Keratinocyte (primary cell): ENCODE results near the gene LYPD1. TPM values are rescaled to one million over a fixed set of nuclear protein-coding genes. Genes with fewer than 3 reads are reported as not detected.

Source experiments
- DNase-seq: peaks from one replicate; pipeline ENCODE4 v3.0.0-alpha.2; 2011; ENCODE audit warnings: low read depth, missing footprints, low spot score
- FAIRE-seq: peaks from 2 replicates; lab custom pipeline; 2011; peaks lifted over from hg19 to GRCh38; lab: Jason Lieb, UNC
- H2AFZ ChIP-seq: 2 replicates; pipeline ENCODE4 v1.6.0; 2012; ENCODE audit warnings: low read length, control low read depth, inconsistent platforms; ENCODE audit not compliant: control insufficient read depth
- H3K27ac ChIP-seq: 2 replicates; pipeline ENCODE4 v1.5.1; 2011; ENCODE audit warnings: low read length; ENCODE audit not compliant: control insufficient read depth, insufficient read depth
- H3K27me3 ChIP-seq: 3 replicates; pipeline ENCODE4 v1.6.0; 2011; ENCODE audit warnings: low read length; ENCODE audit not compliant: control insufficient read depth, insufficient read depth; ENCODE audit errors: extremely low read depth
- H3K36me3 ChIP-seq, 2 experiments: 2 replicates in 1 of 2; 3 replicates in 1 of 2; pipeline ENCODE4 v1.5.1; 2011; ENCODE audit warnings: low read length in 2 of 2, mild to moderate bottlenecking in 1 of 2; ENCODE audit not compliant: control insufficient read depth in 2 of 2, insufficient read depth in 2 of 2; ENCODE audit errors: extremely low read depth in 1 of 2
- H3K4me1 ChIP-seq: 3 replicates; pipeline ENCODE4 v1.5.1; 2011; ENCODE audit warnings: low read length; ENCODE audit not compliant: control insufficient read depth, insufficient read depth; ENCODE audit errors: extremely low read depth
- H3K4me2 ChIP-seq: 3 replicates; pipeline ENCODE4 v1.6.0; 2011; ENCODE audit warnings: low read depth, low read length; ENCODE audit not compliant: control insufficient read depth, insufficient read depth; ENCODE audit errors: extremely low read depth
- H3K4me3 ChIP-seq, 3 experiments: fragments of 200-600 bp in 1 of 3; sonication (generic) in 1 of 3; 2 replicates in 2 of 3; 3 replicates in 1 of 3; pipeline ENCODE4 v1.5.1; 2011 to 2016; ENCODE audit warnings: low read length in 3 of 3, mild to moderate bottlenecking in 3 of 3, control low read depth in 2 of 3, inconsistent platforms in 1 of 3, low read depth in 1 of 3, mixed read lengths in 1 of 3, mixed run types in 1 of 3, moderate library complexity in 1 of 3; ENCODE audit not compliant: control insufficient read depth in 2 of 3, insufficient read depth in 2 of 3; ENCODE audit errors: extremely low read depth in 1 of 3
- H3K79me2 ChIP-seq: 2 replicates; pipeline ENCODE4 v1.6.0; 2012; ENCODE audit warnings: low read length; ENCODE audit not compliant: control insufficient read depth, insufficient read depth
- H3K9ac ChIP-seq: 3 replicates; pipeline ENCODE4 v1.6.0; 2011; ENCODE audit warnings: low read length; ENCODE audit not compliant: control insufficient read depth, insufficient read depth; ENCODE audit errors: extremely low read depth
- H3K9me1 ChIP-seq: 3 replicates; pipeline ENCODE4 v1.6.0; 2011; ENCODE audit warnings: low read length; ENCODE audit not compliant: control insufficient read depth, insufficient read depth; ENCODE audit errors: extremely low read depth
- H3K9me3 ChIP-seq: 2 replicates; pipeline ENCODE4 v1.5.1; 2012; ENCODE audit warnings: low read depth, low read length; ENCODE audit not compliant: control insufficient read depth
- H4K20me1 ChIP-seq: 3 replicates; pipeline ENCODE4 v1.6.0; 2011; ENCODE audit warnings: low read length; ENCODE audit not compliant: control insufficient read depth, insufficient read depth; ENCODE audit errors: extremely low read depth
- EZH2 ChIP-seq: IDR thresholded peaks from one replicate; pipeline ENCODE4 v1.6.1; 2012; ENCODE audit warnings: inconsistent platforms, mild to moderate bottlenecking, low read length, moderate library complexity
- dilution Hi-C: fragments of 300-500 bp; cut with MboI; formaldehyde crosslinking; loops from one replicate; pipeline ENCODE4 v1.7.0; 2020; ENCODE audit warnings: low sequenced_read_pairs; ENCODE audit not compliant: extremely low pct_ligation_motif_present
- polyA plus RNA-seq, 5 experiments: library from polyadenylated mRNA; depleted of rRNA in 3 of 5; stranded (reverse) in 3 of 5; stranded (forward) in 1 of 5; unstranded in 1 of 5; fragments of >200 nt; gene quantifications; 1 replicate in 1 of 5; 2 replicates in 3 of 5; 3 replicates in 1 of 5; pipeline versions ENCODE4 v1.2.1 to v1.2.3, GENCODE V29; 2011 to 2012; ENCODE audit warnings: missing spikeins in 2 of 5, low read depth in 1 of 5, low replicate concordance in 1 of 5
- TF ChIP-seq, protein P1 (sequence below), 3 experiments: IDR thresholded peaks in 1 of 3; conservative IDR thresholded peaks in 1 of 3; optimal IDR thresholded peaks in 1 of 3; 2 replicates in 2 of 3; 3 replicates in 1 of 3; pipeline versions ENCODE3 to v1.5.1; 2011; ENCODE audit warnings: low read length in 3 of 3, mild to moderate bottlenecking in 3 of 3, moderate library complexity in 2 of 3, control low read depth in 1 of 3, inconsistent platforms in 1 of 3; ENCODE audit not compliant: insufficient read depth in 2 of 3; ENCODE audit errors: extremely low read depth in 1 of 3

Gene LYPD1
- polyA plus RNA-seq, 1 donor (not counting 4 experiments of a cell fraction or from before 2014, with no cell fraction given): 0.03 TPM

DNA sequence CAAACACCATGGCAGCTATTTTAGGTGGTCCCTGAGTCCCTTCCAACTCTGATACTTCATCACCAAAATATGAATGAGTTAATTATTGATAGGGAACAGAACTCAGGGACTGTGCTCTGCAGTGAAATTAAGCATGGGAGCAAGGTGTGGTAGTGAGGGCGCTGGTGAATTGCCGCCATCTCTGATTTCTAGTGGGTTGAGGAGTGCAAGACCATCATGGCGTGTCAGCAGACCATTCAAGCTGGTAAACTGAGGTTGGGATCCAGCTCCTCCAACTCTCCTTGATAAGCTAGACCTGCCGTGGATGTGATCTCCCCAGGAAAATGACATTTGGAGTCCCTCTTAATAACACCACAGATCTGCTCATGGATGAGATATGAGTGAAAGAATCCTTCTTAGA, 70.4 kb downstream of the LYPD1 start:
- Histone ChIP-seq H4K20me1 (no peaks in the 10 kb centered on the region), H3K36me3 (no peaks in the 10 kb centered on the region), H3K79me2 (no peaks in the 10 kb centered on the region), H3K27me3 (no peaks in the 10 kb centered on the region), H3K27ac (no peak overlapping the region), H3K4me2 (no peak overlapping the region), H3K4me1 (no peaks in the 10 kb centered on the region), H3K9ac (no peak overlapping the region), H2AFZ (no peak overlapping the region), H3K9me1 (no peaks in the 10 kb centered on the region), H3K4me3 (no peak overlapping the region), H3K9me3 (no peaks in the 10 kb centered on the region)
- dilution Hi-C loops: no loop called here
- no peak for FAIRE-seq
- DNase-seq: no peak
- TF ChIP-seq, protein P1, sequence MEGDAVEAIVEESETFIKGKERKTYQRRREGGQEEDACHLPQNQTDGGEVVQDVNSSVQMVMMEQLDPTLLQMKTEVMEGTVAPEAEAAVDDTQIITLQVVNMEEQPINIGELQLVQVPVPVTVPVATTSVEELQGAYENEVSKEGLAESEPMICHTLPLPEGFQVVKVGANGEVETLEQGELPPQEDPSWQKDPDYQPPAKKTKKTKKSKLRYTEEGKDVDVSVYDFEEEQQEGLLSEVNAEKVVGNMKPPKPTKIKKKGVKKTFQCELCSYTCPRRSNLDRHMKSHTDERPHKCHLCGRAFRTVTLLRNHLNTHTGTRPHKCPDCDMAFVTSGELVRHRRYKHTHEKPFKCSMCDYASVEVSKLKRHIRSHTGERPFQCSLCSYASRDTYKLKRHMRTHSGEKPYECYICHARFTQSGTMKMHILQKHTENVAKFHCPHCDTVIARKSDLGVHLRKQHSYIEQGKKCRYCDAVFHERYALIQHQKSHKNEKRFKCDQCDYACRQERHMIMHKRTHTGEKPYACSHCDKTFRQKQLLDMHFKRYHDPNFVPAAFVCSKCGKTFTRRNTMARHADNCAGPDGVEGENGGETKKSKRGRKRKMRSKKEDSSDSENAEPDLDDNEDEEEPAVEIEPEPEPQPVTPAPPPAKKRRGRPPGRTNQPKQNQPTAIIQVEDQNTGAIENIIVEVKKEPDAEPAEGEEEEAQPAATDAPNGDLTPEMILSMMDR (optimal IDR thresholded peaks at IDR 0.05 in 1 of 3, IDR thresholded peaks at IDR 0.05 in 1 of 3, conservative IDR thresholded peaks at IDR 0.05 in 1 of 3; ENCODE audit: extremely low read depth in 1 of 3, insufficient read depth in 2 of 3, low read length in 3 of 3): no peak
- TF ChIP-seq EZH2: no peak

DNA sequence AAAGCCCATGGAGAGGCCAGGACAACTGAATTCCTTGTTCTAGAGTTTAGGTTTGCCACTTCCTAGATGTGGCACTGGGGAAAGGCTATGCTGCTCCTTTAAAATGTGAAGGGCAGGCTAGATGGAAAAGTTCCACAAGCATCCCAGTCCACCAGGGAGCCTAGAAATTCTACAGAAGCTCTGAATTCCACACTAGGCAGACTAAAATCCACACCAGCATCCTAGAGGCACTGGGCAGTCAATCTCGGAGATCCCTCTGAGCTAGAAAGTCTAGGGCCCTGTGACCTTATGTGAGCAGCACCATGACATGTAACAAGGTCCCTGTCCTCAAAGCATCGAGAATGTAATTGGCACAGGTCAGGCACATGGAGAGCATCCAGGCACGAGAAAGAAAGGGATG, 71.5 kb downstream of the LYPD1 start:
- Histone ChIP-seq H3K4me2 (no peak overlapping the region), H3K79me2 (no peaks in the 10 kb centered on the region), H3K27ac (no peak overlapping the region), H3K4me3 (no peak overlapping the region), H3K9me3 (no peaks in the 10 kb centered on the region), H3K36me3 (no peaks in the 10 kb centered on the region), H4K20me1 (no peaks in the 10 kb centered on the region), H3K27me3 (no peaks in the 10 kb centered on the region), H2AFZ (no peak overlapping the region), H3K4me1 (no peaks in the 10 kb centered on the region), H3K9ac (no peak overlapping the region), H3K9me1 (no peaks in the 10 kb centered on the region)
- no peak for FAIRE-seq
- TF ChIP-seq, protein P1 (optimal IDR thresholded peaks at IDR 0.05 in 1 of 3, IDR thresholded peaks at IDR 0.05 in 1 of 3, conservative IDR thresholded peaks at IDR 0.05 in 1 of 3; ENCODE audit: extremely low read depth in 1 of 3, insufficient read depth in 2 of 3, low read length in 3 of 3): no peak
- no peak for TF ChIP-seq EZH2
- dilution Hi-C loops: no loop called here
- DNase-seq: no peak
